ACC112 (cell line): ENCODE measurements around the gene KRTAP12-2.
"Not testable (repeated sequence)": the region's sequence is repeated elsewhere in the genome, so short reads cannot be mapped to it uniquely, and the experiment has no call there.

Experiments used
- H2AFZ ChIP-seq: fragments of 200-600 bp; sonication (generic); one replicate; pipeline ENCODE4 v1.6.0; 2017; ENCODE audit warnings: antibody characterized with exemption, low read length; ENCODE audit not compliant: unreplicated experiment
- H3K27ac ChIP-seq: fragments of 200-600 bp; sonication (generic); 2 replicates; pipeline ENCODE4 v1.5.1; 2014; ENCODE audit warnings: low read depth, mild to moderate bottlenecking, antibody characterized with exemption, low read length, moderate library complexity
- H3K27me3 ChIP-seq: fragments of 200-600 bp; sonication (generic); 2 replicates; pipeline ENCODE4 v1.6.1; 2014; ENCODE audit warnings: mild to moderate bottlenecking, antibody characterized with exemption, low read length, moderate library complexity, mixed read lengths; ENCODE audit not compliant: insufficient read depth
- H3K36me3 ChIP-seq: fragments of 200-600 bp; sonication (generic); 2 replicates; pipeline ENCODE4 v1.6.1; 2016; ENCODE audit warnings: mild to moderate bottlenecking, antibody characterized with exemption, low read length, moderate library complexity, mixed read lengths; ENCODE audit not compliant: insufficient read depth
- H3K4me1 ChIP-seq: fragments of 200-600 bp; sonication (generic); one replicate; pipeline ENCODE4 v1.6.1; 2016; ENCODE audit warnings: low read length, mixed read lengths; ENCODE audit not compliant: insufficient read depth, unreplicated experiment, control insufficient read depth
- H3K4me3 ChIP-seq: fragments of 200-600 bp; sonication (generic); 2 replicates; pipeline ENCODE4 v1.5.1; 2014; ENCODE audit warnings: mild to moderate bottlenecking, low read depth, low read length
- H3K79me2 ChIP-seq: fragments of 200-600 bp; sonication (generic); one replicate; pipeline ENCODE4 v1.6.0; 2016; ENCODE audit warnings: low read length; ENCODE audit not compliant: control insufficient read depth, unreplicated experiment, insufficient read depth

The KRTAP12-2 gene

DNA sequence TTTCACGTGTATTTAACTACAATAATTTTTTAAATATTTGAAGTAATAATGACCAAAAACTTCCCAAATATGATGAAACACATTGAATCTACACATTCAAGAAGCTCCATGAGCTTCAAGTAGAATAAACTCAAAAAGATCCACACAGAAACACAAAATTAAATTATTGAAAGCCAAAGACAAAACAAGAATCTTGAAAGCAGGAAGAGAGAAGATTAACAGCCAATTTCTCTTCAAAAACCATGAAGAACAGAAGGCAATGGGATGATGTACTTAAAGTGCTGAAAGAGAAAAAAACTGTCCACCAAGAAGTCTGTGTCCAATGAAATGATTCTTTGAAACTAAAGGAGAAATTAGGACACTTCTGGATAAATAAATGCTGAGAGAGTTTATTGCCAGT is 34.7 kb downstream of the KRTAP12-2 start:
- Histone ChIP-seq H2AFZ (no peak overlapping the region), H3K27ac (no peak overlapping the region), H3K4me3 (no peak overlapping the region), H3K79me2 (no peaks in the 10 kb centered on the region), H3K36me3 (no peaks in the 10 kb centered on the region), H3K27me3 (no peaks in the 10 kb centered on the region), H3K4me1 (no peaks in the 10 kb centered on the region)

DNA sequence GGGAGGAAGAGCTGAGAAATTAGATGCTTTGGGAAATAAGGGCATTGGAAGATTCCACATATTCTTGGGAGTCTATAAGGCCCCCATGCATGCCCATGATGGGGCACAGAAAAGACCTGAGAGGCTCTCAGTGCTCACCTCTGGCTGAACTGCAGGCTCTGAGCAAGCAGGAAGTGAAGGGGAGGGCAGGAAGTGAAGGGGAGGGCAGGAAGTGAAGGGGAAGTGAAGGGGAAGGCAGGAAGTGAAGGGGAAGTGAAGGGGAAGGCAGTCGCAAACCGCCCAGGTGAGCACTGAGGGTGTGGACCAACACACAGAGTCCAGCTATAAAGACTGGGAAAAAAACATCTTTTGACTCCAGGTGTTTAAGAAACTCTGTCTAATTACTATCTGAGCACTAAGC is 36.3 kb downstream of the KRTAP12-2 start:
- Histone ChIP-seq H3K27ac (no peak overlapping the region), H3K4me1 (no peaks in the 10 kb centered on the region), H3K27me3 (no peaks in the 10 kb centered on the region), H3K4me3 (no peak overlapping the region), H3K79me2 (no peaks in the 10 kb centered on the region), H3K36me3 (no peaks in the 10 kb centered on the region), H2AFZ (no peak overlapping the region)

DNA sequence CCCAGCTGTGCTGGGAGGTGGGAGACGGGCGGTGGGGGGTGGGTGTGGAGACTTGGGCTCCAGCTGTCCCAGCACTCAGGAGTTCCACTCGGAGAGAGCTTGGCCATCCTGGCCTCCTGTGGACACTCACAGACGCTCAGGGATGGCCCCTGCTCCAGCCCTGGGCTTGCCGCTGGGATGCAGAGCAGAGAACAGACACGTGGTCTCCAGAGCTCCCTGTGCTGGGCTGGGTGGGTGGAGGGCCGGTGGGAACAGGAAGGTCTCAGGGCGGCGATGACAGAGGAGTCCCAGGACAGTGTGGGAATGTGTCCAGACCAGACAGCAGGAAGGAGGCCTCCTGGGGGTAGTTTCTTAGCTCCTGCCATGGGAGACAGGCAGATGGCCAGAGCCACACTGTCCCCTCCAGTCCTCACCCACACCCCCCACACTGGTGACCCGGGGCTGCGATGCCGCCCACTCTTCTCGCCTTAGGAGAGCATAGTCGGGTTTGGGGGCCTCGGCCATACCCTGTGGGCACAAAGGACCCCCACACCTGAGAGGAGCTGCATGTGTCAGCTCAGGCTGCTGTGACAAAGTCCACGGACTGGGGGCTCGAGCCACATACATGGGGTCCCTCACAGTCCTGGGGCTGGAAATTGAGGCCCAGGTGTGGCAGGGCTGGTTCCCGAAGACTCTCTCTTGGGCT is 37.9 kb downstream of the KRTAP12-2 start:
- no peaks in the 10 kb centered on the region for H3K27me3 ChIP-seq
- no peak overlapping the region for H3K4me3 ChIP-seq
- H3K4me1 ChIP-seq = no peaks in the 10 kb centered on the region
- H2AFZ ChIP-seq = no peak overlapping the region
- no peaks in the 10 kb centered on the region for H3K79me2 ChIP-seq
- H3K27ac ChIP-seq = no peak overlapping the region
- H3K36me3 ChIP-seq = no peaks in the 10 kb centered on the region

DNA sequence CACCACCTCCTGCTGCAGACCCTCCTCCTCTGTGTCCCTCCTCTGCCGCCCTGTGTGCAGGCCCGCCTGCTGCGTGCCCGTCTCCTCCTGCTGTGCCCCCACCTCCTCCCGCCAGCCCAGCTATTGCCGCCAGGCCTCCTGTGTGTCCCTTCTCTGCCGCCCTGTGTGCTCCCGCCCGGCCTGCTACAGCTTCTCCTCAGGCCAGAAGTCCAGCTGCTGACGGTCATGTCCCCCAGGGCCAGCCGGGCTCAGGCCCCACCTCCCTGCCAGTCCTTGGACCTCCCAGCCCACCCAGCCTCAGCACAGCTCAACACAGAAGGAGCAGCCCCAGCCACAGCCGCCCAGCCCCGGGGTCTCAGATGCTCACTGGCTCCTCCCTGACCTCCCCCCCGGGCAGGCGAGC is 38.9 kb downstream of the KRTAP12-2 start:
- not testable (repeated sequence) for H3K4me1 ChIP-seq, H3K4me3 ChIP-seq, H2AFZ ChIP-seq, H3K36me3 ChIP-seq, H3K27me3 ChIP-seq, H3K27ac ChIP-seq, H3K79me2 ChIP-seq

DNA sequence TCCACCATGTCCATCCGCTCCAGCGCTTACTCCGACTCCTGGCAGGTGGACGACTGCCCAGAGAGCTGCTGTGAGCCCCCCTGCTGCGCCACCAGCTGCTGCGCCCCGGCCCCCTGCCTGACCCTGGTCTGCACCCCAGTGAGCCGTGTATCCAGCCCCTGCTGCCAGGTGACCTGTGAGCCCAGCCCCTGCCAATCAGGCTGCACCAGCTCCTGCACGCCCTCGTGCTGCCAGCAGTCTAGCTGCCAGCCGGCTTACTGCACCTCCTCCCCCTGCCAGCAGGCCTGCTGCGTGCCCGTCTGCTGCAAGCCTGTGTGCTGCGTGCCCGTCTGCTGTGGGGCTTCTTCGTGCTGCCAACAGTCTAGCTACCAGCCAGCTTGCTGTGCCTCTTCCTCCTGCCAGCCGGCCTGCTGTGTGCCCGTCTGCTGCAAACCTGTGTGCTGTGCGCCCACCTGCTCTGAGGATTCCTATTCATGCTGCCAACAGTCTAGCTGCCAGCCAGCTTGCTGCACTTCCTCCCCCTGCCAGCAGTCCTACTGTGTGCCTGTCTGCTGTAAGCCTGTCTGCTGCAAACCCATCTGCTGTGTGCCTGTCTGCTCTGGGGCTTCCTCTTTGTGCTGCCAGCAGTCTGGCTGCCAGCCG is 39.4 kb downstream of the KRTAP12-2 start:
- H3K4me3 ChIP-seq, H3K36me3 ChIP-seq, H2AFZ ChIP-seq, H3K4me1 ChIP-seq, H3K79me2 ChIP-seq, H3K27ac ChIP-seq, H3K27me3 ChIP-seq: not testable (repeated sequence)

DNA sequence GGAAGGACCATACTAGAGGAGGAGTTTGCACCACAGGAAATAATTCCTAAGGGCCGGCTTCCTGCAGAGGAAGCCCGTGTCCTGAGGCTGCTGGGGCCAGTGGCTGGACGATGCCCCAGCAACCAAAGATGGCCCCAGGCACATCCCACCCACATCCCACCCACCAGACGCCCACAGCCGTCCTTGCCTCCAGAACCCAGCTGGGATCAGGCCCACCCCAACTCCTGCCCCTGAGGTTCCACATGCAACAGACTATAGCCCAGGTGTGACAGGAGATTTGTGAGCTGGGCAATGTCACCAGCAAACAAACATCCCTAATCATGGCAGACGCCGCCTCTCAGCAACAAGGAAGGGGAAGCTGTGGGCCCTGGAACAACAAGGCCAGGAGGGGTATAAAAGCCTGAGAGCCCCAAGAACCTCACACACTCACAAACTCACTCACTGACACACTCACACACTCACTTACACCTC is 40.0 kb downstream of the KRTAP12-2 start, which contains the start of gene KRTAP10-9:
TSS of gene KRTAP10-9 (plus strand) at position 421 of the 471 bp plus-strand sequence. CDS start 79 bp downstream, outside the sequence.
- no peaks in the 10 kb centered on the region for H3K79me2 ChIP-seq
- no peak within 1 kb of the TSS for H2AFZ ChIP-seq
- H3K27me3 ChIP-seq = no peaks in the 10 kb centered on the region
- H3K27ac ChIP-seq = no peak within 1 kb of the TSS
- no peaks in the 10 kb centered on the region for H3K4me1 ChIP-seq
- no peaks in the 10 kb centered on the region for H3K36me3 ChIP-seq
- no peak within 1 kb of the TSS for H3K4me3 ChIP-seq

DNA sequence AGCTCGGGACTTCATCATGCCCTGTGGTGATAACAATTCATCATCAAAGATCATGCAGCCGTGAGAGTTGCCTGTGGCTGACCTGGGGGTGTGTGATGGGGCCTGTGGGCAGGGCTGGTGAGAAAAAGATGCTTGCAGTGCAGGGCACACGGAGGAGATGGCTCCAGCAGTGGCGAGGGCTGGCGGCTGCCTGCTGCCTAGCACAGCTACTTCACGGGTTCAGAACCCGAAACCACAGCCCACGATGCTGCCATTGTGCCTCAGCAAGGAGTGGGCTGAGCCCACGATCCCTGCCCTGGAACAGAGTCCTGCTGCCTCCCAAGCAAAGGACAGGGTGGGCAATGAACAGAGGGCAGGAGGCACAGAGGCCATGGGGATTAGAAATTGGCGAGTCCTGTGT is 40.5 kb downstream of the KRTAP12-2 start:
- no peak overlapping the region for H3K27ac ChIP-seq
- no peak overlapping the region for H3K4me3 ChIP-seq
- H3K4me1 ChIP-seq = no peaks in the 10 kb centered on the region
- no peaks in the 10 kb centered on the region for H3K27me3 ChIP-seq
- no peaks in the 10 kb centered on the region for H3K36me3 ChIP-seq
- no peak overlapping the region for H2AFZ ChIP-seq
- no peaks in the 10 kb centered on the region for H3K79me2 ChIP-seq

DNA sequence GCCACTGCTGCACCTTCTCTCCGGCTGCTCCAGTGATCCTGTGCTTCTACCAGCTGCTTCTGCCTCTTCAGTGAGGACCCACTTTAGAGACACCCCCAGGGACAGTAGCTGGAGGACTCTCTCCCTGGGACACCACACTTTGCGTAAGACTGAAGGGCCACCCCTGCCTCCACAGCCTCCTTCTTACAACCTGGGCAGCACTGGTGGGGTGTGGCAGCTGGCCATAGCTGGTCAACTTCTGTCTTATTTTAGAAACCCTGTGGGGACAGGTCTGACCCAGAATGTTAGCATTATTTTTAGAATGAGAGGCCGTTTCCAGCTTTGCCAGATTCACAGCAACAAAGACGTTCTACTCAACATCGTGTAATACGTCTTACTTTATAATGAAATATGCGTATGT is 41.0 kb downstream of the KRTAP12-2 start:
- no peak overlapping the region for H2AFZ ChIP-seq
- no peaks in the 10 kb centered on the region for H3K79me2 ChIP-seq
- no peak overlapping the region for H3K4me3 ChIP-seq
- no peak overlapping the region for H3K27ac ChIP-seq
- no peaks in the 10 kb centered on the region for H3K36me3 ChIP-seq
- no peaks in the 10 kb centered on the region for H3K27me3 ChIP-seq
- no peaks in the 10 kb centered on the region for H3K4me1 ChIP-seq

DNA sequence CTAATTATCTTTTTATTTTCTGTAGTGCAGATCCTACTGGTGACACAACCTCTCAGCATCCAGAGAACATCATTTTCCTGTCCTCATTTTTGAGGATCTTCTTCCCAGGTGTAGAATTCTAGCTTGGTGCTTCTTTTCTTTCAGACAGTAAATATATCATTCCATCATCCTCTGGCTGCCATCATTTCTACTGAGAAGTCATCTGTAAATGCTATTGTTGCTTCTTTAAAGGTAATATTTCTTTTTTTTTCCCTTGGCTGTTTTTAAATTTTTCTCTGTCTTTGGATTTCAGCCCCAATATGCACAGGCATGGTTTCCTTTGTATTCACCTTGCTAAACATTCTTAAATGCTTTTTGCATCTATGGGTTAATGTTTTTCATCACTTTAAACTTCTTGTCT is 43.2 kb downstream of the KRTAP12-2 start:
- no peaks in the 10 kb centered on the region for H3K36me3 ChIP-seq
- no peaks in the 10 kb centered on the region for H3K4me1 ChIP-seq
- H2AFZ ChIP-seq = no peak overlapping the region
- no peak overlapping the region for H3K4me3 ChIP-seq
- H3K27ac ChIP-seq = no peak overlapping the region
- no peaks in the 10 kb centered on the region for H3K79me2 ChIP-seq
- H3K27me3 ChIP-seq = peaks cover 3% of the 10 kb centered on the region; the same call in 1 of the 2 replicates

DNA sequence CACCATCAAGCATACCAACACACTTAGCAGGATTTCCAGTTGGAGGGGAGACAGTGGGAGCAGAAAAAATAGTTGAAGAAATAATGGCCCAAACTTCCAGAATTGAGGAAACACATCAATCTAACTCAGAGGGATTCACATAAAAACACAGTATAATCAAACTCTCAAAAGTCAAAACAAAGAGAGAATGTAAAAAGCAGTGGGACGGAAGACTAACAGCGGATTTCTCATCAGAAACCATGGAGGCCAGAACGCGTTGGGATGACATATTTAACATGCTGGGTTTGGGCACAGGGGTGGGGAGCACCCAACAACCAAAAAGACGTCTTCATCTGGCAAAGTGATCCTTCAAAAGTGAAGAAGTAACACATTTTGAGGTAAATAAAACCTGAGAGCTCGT is 46.8 kb downstream of the KRTAP12-2 start:
- Histone ChIP-seq H3K27me3 (peaks cover 11% of the 10 kb centered on the region; the same call in 1 of the 2 replicates), H3K79me2 (no peaks in the 10 kb centered on the region), H2AFZ (no peak overlapping the region), H3K36me3 (no peaks in the 10 kb centered on the region), H3K27ac (no peak overlapping the region), H3K4me3 (no peak overlapping the region), H3K4me1 (no peaks in the 10 kb centered on the region)

DNA sequence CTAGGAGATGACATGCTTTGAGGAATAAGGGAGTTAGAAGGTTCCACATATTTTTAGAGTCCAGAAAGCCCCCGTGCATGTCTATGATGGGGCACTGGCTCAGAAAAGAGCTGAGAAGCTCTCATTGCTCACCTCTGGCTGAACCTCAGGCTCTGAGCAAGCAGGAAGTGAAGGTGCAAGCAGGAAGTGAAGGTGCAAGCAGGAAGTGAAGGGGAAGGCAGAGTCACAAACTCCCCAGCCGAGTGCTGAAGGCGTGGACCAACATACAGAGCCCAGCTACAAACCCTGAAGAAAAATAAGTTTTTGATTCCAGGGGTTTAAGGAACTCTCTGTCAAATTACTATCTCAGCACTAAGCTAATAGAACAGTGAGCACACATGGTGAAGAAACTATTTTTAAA is 47.8 kb downstream of the KRTAP12-2 start:
- Histone ChIP-seq H3K36me3 (no peaks in the 10 kb centered on the region), H3K27ac (no peak overlapping the region), H3K79me2 (no peaks in the 10 kb centered on the region), H3K27me3 (peaks cover 14% of the 10 kb centered on the region; the same call in 1 of the 2 replicates), H3K4me1 (no peaks in the 10 kb centered on the region), H3K4me3 (no peak overlapping the region), H2AFZ (no peak overlapping the region)
